ENCODE measurements around the gene DEFB132.
"Not testable (repeated sequence)": the region's sequence is repeated elsewhere in the genome, so short reads cannot be mapped to it uniquely, and the experiment has no call there.

DEFB132 gene

GRCh38 chr20:227439-228105 lies 30.0 kb upstream of the DEFB132 start:
- H3K36me3 ChIP-seq (ENCODE audit: control insufficient read depth in 2 of 2, insufficient read depth in 2 of 2, low read length in 2 of 2), result no peaks in the 10 kb centered on the region

GRCh38 chr20:235891-236290 lies 21.6 kb upstream of the DEFB132 start:
- H3K9me3 ChIP-seq (ENCODE audit: control insufficient read depth in 2 of 2, low read length in 2 of 2), result no peaks in the 10 kb centered on the region
- no peak overlapping the region for H3K9ac ChIP-seq (ENCODE audit: low read length in 2 of 2)
- H3K27ac ChIP-seq (ENCODE audit: low read length), result no peak overlapping the region
- no peaks in the 10 kb centered on the region for H3K36me3 ChIP-seq (ENCODE audit: control insufficient read depth in 2 of 2, insufficient read depth in 2 of 2, low read length in 2 of 2)
- H3K4me3 ChIP-seq (ENCODE audit: low read length in 2 of 2), result no peak overlapping the region
- H3K4me1 ChIP-seq (ENCODE audit: control insufficient read depth, insufficient read depth, low read length), result no peaks in the 10 kb centered on the region
- peaks cover 0 to 6% of the 10 kb centered on the region in 2 donors for H3K27me3 ChIP-seq (ENCODE audit: control insufficient read depth in 1 of 2, insufficient read depth in 2 of 2, low read length in 2 of 2)

More at GRCh38 chr20:227439-228105, 30.0 kb upstream of the DEFB132 start:
- H3K4me1 ChIP-seq (ENCODE audit: control insufficient read depth, insufficient read depth, low read length), result no peaks in the 10 kb centered on the region
- H3K9ac ChIP-seq (ENCODE audit: low read length in 2 of 2), result no peak overlapping the region
- H3K9me3 ChIP-seq (ENCODE audit: control insufficient read depth in 2 of 2, low read length in 2 of 2), result no peaks in the 10 kb centered on the region
- H3K4me3 ChIP-seq (ENCODE audit: low read length in 2 of 2), result no peak overlapping the region
- no peaks in the 10 kb centered on the region for H3K27me3 ChIP-seq (ENCODE audit: control insufficient read depth in 1 of 2, insufficient read depth in 2 of 2, low read length in 2 of 2)
- H3K27ac ChIP-seq (ENCODE audit: low read length), result no peak overlapping the region

GRCh38 chr20:237489-237888 lies 20.0 kb upstream of the DEFB132 start:
- no peak overlapping the region for H3K9ac ChIP-seq (ENCODE audit: low read length in 2 of 2)
- no peak overlapping the region for H3K27ac ChIP-seq (ENCODE audit: low read length)
- no peak overlapping the region for H3K4me3 ChIP-seq (ENCODE audit: low read length in 2 of 2)
- H3K9me3 ChIP-seq (ENCODE audit: control insufficient read depth in 2 of 2, low read length in 2 of 2), result no peaks in the 10 kb centered on the region
- no peaks in the 10 kb centered on the region for H3K36me3 ChIP-seq (ENCODE audit: control insufficient read depth in 2 of 2, insufficient read depth in 2 of 2, low read length in 2 of 2)
- peaks cover 0 to 6% of the 10 kb centered on the region in 2 donors for H3K27me3 ChIP-seq (ENCODE audit: control insufficient read depth in 1 of 2, insufficient read depth in 2 of 2, low read length in 2 of 2)
- H3K4me1 ChIP-seq (ENCODE audit: control insufficient read depth, insufficient read depth, low read length), result no peaks in the 10 kb centered on the region

GRCh38 chr20:237929-238328 lies 19.6 kb upstream of the DEFB132 start:
- no peak overlapping the region for H3K9ac ChIP-seq (ENCODE audit: low read length in 2 of 2)
- no peak overlapping the region for H3K4me3 ChIP-seq (ENCODE audit: low read length in 2 of 2)
- no peaks in the 10 kb centered on the region for H3K4me1 ChIP-seq (ENCODE audit: control insufficient read depth, insufficient read depth, low read length)
- H3K27me3 ChIP-seq (ENCODE audit: control insufficient read depth in 1 of 2, insufficient read depth in 2 of 2, low read length in 2 of 2), result peaks cover 0 to 6% of the 10 kb centered on the region in 2 donors
- H3K27ac ChIP-seq (ENCODE audit: low read length), result no peak overlapping the region
- H3K36me3 ChIP-seq (ENCODE audit: control insufficient read depth in 2 of 2, insufficient read depth in 2 of 2, low read length in 2 of 2), result no peaks in the 10 kb centered on the region
- H3K9me3 ChIP-seq (ENCODE audit: control insufficient read depth in 2 of 2, low read length in 2 of 2), result no peaks in the 10 kb centered on the region

- no peak overlapping the region for H3K9ac ChIP-seq (ENCODE audit: low read length in 2 of 2)
- peaks cover 0 to 6% of the 10 kb centered on the region in 2 donors for H3K27me3 ChIP-seq (ENCODE audit: control insufficient read depth in 1 of 2, insufficient read depth in 2 of 2, low read length in 2 of 2)
Measured at GRCh38 chr20:242905-243304, 14.6 kb upstream of the DEFB132 start.

GRCh38 chr20:251354-251753 lies 6.2 kb upstream of the DEFB132 start:
- Histone ChIP-seq H3K9ac (ENCODE audit: low read length in 2 of 2) (no peak overlapping the region), H3K9me3 (ENCODE audit: control insufficient read depth in 2 of 2, low read length in 2 of 2) (peaks cover 0 to 5% of the 10 kb centered on the region in 2 donors), H3K36me3 (ENCODE audit: control insufficient read depth in 2 of 2, insufficient read depth in 2 of 2, low read length in 2 of 2) (no peaks in the 10 kb centered on the region), H3K27ac (ENCODE audit: low read length) (no peak overlapping the region), H3K4me1 (ENCODE audit: control insufficient read depth, insufficient read depth, low read length) (no peaks in the 10 kb centered on the region), H3K27me3 (ENCODE audit: control insufficient read depth in 1 of 2, insufficient read depth in 2 of 2, low read length in 2 of 2) (peaks cover 0 to 3% of the 10 kb centered on the region in 2 donors), H3K4me3 (ENCODE audit: low read length in 2 of 2) (no peak overlapping the region)

More at GRCh38 chr20:242905-243304, 14.6 kb upstream of the DEFB132 start:
- peaks cover 0 to 5% of the 10 kb centered on the region in 2 donors for H3K9me3 ChIP-seq (ENCODE audit: control insufficient read depth in 2 of 2, low read length in 2 of 2)
- no peaks in the 10 kb centered on the region for H3K36me3 ChIP-seq (ENCODE audit: control insufficient read depth in 2 of 2, insufficient read depth in 2 of 2, low read length in 2 of 2)
- no peak overlapping the region for H3K4me3 ChIP-seq (ENCODE audit: low read length in 2 of 2)
- H3K4me1 ChIP-seq (ENCODE audit: control insufficient read depth, insufficient read depth, low read length), result no peaks in the 10 kb centered on the region
- H3K27ac ChIP-seq (ENCODE audit: low read length), result no peak overlapping the region

- Histone ChIP-seq H3K36me3 (ENCODE audit: control insufficient read depth in 2 of 2, insufficient read depth in 2 of 2, low read length in 2 of 2) (no peaks in the 10 kb centered on the region), H3K9ac (ENCODE audit: low read length in 2 of 2) (no peak overlapping the region), H3K4me1 (ENCODE audit: control insufficient read depth, insufficient read depth, low read length) (no peaks in the 10 kb centered on the region), H3K27me3 (ENCODE audit: control insufficient read depth in 1 of 2, insufficient read depth in 2 of 2, low read length in 2 of 2) (peaks cover 3% of the 10 kb centered on the region in 2 donors), H3K4me3 (ENCODE audit: low read length in 2 of 2) (no peak overlapping the region), H3K9me3 (ENCODE audit: control insufficient read depth in 2 of 2, low read length in 2 of 2) (no peaks in the 10 kb centered on the region), H3K27ac (ENCODE audit: low read length) (no peak overlapping the region)
Measured at GRCh38 chr20:252801-253200, 4.7 kb upstream of the DEFB132 start.

GRCh38 chr20:253447-253846 lies 4.1 kb upstream of the DEFB132 start:
- H3K27ac ChIP-seq (ENCODE audit: low read length); H3K4me3 ChIP-seq (ENCODE audit: low read length in 2 of 2); H3K9me3 ChIP-seq (ENCODE audit: control insufficient read depth in 2 of 2, low read length in 2 of 2); H3K27me3 ChIP-seq (ENCODE audit: control insufficient read depth in 1 of 2, insufficient read depth in 2 of 2, low read length in 2 of 2); H3K4me1 ChIP-seq (ENCODE audit: control insufficient read depth, insufficient read depth, low read length); H3K36me3 ChIP-seq (ENCODE audit: control insufficient read depth in 2 of 2, insufficient read depth in 2 of 2, low read length in 2 of 2); H3K9ac ChIP-seq (ENCODE audit: low read length in 2 of 2): not testable (repeated sequence)

- no peak overlapping the region for H3K27ac ChIP-seq (ENCODE audit: low read length)
- no peaks in the 10 kb centered on the region for H3K36me3 ChIP-seq (ENCODE audit: control insufficient read depth in 2 of 2, insufficient read depth in 2 of 2, low read length in 2 of 2)
- no peak overlapping the region for H3K4me3 ChIP-seq (ENCODE audit: low read length in 2 of 2)
- H3K27me3 ChIP-seq (ENCODE audit: control insufficient read depth in 1 of 2, insufficient read depth in 2 of 2, low read length in 2 of 2), result peaks cover 4 to 5% of the 10 kb centered on the region in 2 donors
- H3K9me3 ChIP-seq (ENCODE audit: control insufficient read depth in 2 of 2, low read length in 2 of 2), result no peaks in the 10 kb centered on the region
- H3K9ac ChIP-seq (ENCODE audit: low read length in 2 of 2), result no peak overlapping the region
- H3K4me1 ChIP-seq (ENCODE audit: control insufficient read depth, insufficient read depth, low read length), result no peaks in the 10 kb centered on the region
Measured at GRCh38 chr20:258269-258858, 840 bp downstream of the DEFB132 start.

GRCh38 chr20:258963-259362 lies 1.4 kb downstream of the DEFB132 start:
- H3K27ac ChIP-seq (ENCODE audit: low read length), result no peak overlapping the region

GRCh38 chr20:259981-260380 lies 2.5 kb downstream of the DEFB132 start:
- Histone ChIP-seq H3K4me3 (ENCODE audit: low read length in 2 of 2) (no peak overlapping the region), H3K9ac (ENCODE audit: low read length in 2 of 2) (no peak overlapping the region), H3K27me3 (ENCODE audit: control insufficient read depth in 1 of 2, insufficient read depth in 2 of 2, low read length in 2 of 2) (peaks cover 4 to 5% of the 10 kb centered on the region in 2 donors), H3K36me3 (ENCODE audit: control insufficient read depth in 2 of 2, insufficient read depth in 2 of 2, low read length in 2 of 2) (no peaks in the 10 kb centered on the region), H3K9me3 (ENCODE audit: control insufficient read depth in 2 of 2, low read length in 2 of 2) (no peaks in the 10 kb centered on the region), H3K4me1 (ENCODE audit: control insufficient read depth, insufficient read depth, low read length) (no peaks in the 10 kb centered on the region), H3K27ac (ENCODE audit: low read length) (no peak overlapping the region)

More at GRCh38 chr20:258963-259362, 1.4 kb downstream of the DEFB132 start:
- H3K36me3 ChIP-seq (ENCODE audit: control insufficient read depth in 2 of 2, insufficient read depth in 2 of 2, low read length in 2 of 2), result no peaks in the 10 kb centered on the region
- no peaks in the 10 kb centered on the region for H3K9me3 ChIP-seq (ENCODE audit: control insufficient read depth in 2 of 2, low read length in 2 of 2)
- no peak overlapping the region for H3K4me3 ChIP-seq (ENCODE audit: low read length in 2 of 2)
- H3K4me1 ChIP-seq (ENCODE audit: control insufficient read depth, insufficient read depth, low read length), result no peaks in the 10 kb centered on the region
- no peak overlapping the region for H3K9ac ChIP-seq (ENCODE audit: low read length in 2 of 2)
- H3K27me3 ChIP-seq (ENCODE audit: control insufficient read depth in 1 of 2, insufficient read depth in 2 of 2, low read length in 2 of 2), result peaks cover 4 to 5% of the 10 kb centered on the region in 2 donors
